GM19468 (cell line): ENCODE measurements around the gene PTPN21.

ENCODE experiments used
- ATAC-seq: cut with Tn5 transposase; IDR thresholded peaks from one replicate; pipeline ENCODE4 v1.9.1; 2021; ENCODE audit warnings: mild to moderate bottlenecking, moderate library complexity, moderate number of reproducible peaks; ENCODE audit not compliant: unreplicated experiment; ENCODE audit errors: extremely low read depth

Gene PTPN21

GRCh38 chr14:88554457-88555286 is at the start of gene PTPN21:
PTPN21 (minus strand) TSS chr14:88555007; CDS start chr14:88550417, 4,590 bp downstream.
- ATAC-seq, result no peak

GRCh38 chr14:88604212-88604611 is 49.4 kb upstream of the PTPN21 start:
- no peak for ATAC-seq

- ATAC-seq, result peak; percentile 74
These were observed 45.1 kb upstream of the PTPN21 start for GRCh38 chr14:88599761-88600439.

- ATAC-seq, result no peak
These were observed 44.5 kb upstream of the PTPN21 start for GRCh38 chr14:88599326-88599725.

GRCh38 chr14:88598097-88598675 is 43.4 kb upstream of the PTPN21 start:
- no peak for ATAC-seq

GRCh38 chr14:88597601-88598000 is 42.8 kb upstream of the PTPN21 start:
- ATAC-seq, result no peak

- ATAC-seq, result no peak
These were observed 42.2 kb upstream of the PTPN21 start for GRCh38 chr14:88597038-88597437.

- ATAC-seq, result no peak
These were observed 37.2 kb upstream of the PTPN21 start for GRCh38 chr14:88592031-88592430.

GRCh38 chr14:88590173-88590572 is 35.4 kb upstream of the PTPN21 start:
- ATAC-seq, result no peak

GRCh38 chr14:88588081-88588480 is 33.3 kb upstream of the PTPN21 start:
- ATAC-seq, result no peak

- ATAC-seq, result no peak
These were observed 29.6 kb upstream of the PTPN21 start for GRCh38 chr14:88584451-88584850.

GRCh38 chr14:88576222-88576621 is 21.4 kb upstream of the PTPN21 start:
- ATAC-seq, result no peak

- no peak for ATAC-seq
These were observed 17.3 kb upstream of the PTPN21 start for GRCh38 chr14:88572117-88572516.

GRCh38 chr14:88568196-88568595 is 13.4 kb upstream of the PTPN21 start:
- ATAC-seq, result no peak

- ATAC-seq, result no peak
These were observed 10.6 kb upstream of the PTPN21 start for GRCh38 chr14:88565427-88565826.

- no peak for ATAC-seq
These were observed 9.0 kb upstream of the PTPN21 start for GRCh38 chr14:88563845-88564244.

GRCh38 chr14:88562831-88563686 is 8.3 kb upstream of the PTPN21 start, which contains the start of gene ZC3H14:
ZC3H14 (plus strand) TSS chr14:88563037; CDS start chr14:88563134, 97 bp downstream.
- ATAC-seq, result peak; percentile 87

- no peak for ATAC-seq
These were observed 7.7 kb upstream of the PTPN21 start for GRCh38 chr14:88562532-88562830.

- no peak for ATAC-seq
These were observed 5.0 kb upstream of the PTPN21 start for GRCh38 chr14:88559852-88560251.

GRCh38 chr14:88556581-88556980 is 1.8 kb upstream of the PTPN21 start:
- ATAC-seq, result no peak
